Measurements from ENCODE around the gene ELMOD3.
"Not testable (repeated sequence)": the region's sequence is repeated elsewhere in the genome, so short reads cannot be mapped to it uniquely, and the experiment has no call there.

Gene ELMOD3

DNA sequence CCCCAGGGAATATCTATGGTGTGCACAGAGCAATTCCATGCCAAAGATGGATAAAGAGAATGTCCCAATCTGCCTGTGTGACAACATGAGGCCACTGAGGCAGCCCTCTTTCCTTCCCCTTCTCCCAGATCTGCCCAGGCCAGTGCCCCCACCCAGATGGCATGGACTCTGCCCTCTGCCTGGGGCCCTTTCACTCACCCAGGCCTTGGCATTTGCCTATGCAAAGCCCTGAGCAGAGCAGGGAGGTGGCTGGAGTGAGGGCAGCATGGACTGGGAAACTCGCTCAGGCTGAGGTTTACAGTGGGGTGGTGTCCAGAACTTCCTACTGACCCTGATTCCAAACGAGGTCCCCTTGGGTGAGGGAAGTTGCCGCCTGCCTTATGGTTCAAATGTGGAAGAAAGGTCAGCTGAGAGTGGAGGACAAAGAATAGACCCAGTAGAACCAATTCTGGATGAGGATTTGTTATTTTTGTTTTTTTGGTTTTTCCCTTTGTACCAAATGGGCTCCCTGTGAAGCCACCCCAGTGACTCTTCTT is 72.8 kb downstream of the ELMOD3 start:
- no peak for DNase-seq (ENCODE audit: low spot score)

GRCh38 chr2:85428343-85428881 is 73.8 kb downstream of the ELMOD3 start:
- DNase-seq (ENCODE audit: low spot score), result no peak

DNA sequence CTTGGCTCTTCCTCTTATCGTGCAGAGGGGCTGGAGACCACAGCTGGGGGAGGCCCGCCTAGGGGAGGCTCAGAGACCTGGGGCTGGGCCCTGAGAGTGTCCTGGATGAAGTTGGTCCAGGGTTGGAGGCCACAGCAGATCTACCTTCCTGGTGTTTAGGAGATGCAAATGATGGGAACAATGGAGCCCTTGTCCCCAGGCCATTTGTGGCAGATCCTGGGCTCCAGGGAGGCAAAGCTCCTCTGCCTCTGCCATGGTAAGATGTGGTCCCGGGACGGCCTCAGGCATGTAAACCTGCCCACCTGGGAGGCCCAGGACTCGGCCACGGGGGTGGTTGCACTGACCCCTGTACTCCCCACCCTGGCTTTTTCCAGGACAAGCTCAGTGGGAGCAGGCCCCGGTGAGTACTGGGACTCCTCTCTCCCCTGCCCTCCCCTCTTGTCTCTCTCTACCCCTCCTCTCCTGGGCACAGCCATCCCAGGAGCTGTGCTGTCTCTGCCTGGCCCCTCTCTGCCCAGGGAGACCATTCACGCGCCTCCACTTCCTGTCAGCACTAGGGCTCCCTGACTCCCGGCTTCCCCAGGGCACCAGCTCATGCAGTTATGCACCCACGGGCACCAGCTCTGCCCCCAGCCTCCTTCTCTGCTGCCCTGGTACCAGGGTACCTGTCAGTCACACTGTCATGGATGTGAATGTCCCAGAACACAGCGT is 74.8 kb downstream of the ELMOD3 start:
- DNase-seq (ENCODE audit: low spot score), result no peak

- no peak for DNase-seq (ENCODE audit: low spot score)
Observed at GRCh38 chr2:85429924-85430289, 75.3 kb downstream of the ELMOD3 start.

DNA sequence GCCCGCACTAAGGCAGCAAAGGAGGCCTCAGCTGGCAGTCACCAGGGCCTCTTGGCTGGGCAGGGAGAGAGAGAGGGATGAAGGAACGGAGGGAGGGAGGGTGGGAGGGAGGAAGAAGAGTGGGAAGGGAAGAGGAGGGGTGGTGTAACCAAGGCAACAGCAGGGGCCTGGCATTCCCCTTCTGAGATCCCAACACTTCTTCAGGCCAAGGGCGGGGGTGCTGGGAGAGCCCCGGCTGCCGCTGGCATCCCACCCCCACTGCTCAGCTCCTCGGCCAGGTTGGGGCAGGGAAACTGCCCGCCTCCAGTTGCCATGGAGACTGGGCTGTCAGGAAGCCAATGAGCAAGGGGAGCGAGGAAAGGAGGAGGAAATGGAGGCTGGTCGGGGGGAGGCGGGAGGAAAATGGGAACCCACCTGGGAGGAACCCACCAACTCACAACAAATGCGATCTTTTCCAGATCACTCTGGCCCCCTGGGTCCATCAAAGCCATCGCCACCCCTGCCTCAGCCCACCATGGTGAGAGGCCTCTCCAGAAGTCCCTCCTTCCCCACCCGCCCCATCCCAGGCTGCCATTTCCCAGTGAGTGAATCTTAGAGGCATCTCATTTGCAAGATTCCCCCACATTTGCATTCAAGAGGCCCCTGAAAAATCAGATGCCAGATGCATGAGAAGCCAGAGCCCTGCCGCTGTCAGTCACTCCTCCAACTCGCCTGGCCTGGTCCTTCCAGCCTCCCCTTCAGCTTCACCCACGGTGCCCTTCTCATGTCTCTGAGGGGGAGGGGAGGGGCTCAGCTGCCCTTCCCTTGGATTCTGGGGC is 76.4 kb downstream of the ELMOD3 start:
- no peak for DNase-seq (ENCODE audit: low spot score)

GRCh38 chr2:85431570-85432205 is 77.1 kb downstream of the ELMOD3 start:
- DNase-seq (ENCODE audit: low spot score), result no peak

DNA sequence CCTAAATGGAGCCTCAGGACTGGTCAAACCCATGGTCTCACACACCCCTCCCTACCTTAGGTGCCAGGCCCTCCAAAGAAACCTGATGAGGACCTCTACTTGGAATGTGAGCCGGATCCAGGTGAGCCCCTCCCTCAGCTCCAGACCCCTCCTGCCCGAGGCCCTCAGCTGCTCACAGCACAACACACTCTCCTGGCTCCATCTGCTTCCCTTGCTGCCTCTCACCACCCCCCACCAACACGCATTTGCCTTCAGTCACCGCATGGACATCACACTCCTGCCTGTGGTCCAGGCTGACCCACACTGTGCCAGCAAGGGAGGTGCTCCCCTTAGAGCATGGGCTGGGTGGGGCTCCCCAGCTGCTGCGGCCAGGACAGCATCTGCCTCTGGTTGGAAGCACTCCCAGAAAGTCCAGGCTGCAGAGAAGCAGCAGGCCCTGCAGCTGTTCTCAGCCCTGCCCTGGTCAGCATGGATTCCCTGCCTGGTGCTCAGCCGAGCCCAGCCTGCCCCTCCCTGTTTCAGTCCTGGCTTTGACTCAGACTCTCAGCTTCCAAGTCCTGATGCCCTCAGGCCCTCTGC is 79.0 kb downstream of the ELMOD3 start:
- no peak for DNase-seq (ENCODE audit: low spot score)

GRCh38 chr2:85434696-85435095 is 80.1 kb downstream of the ELMOD3 start:
- DNase-seq (ENCODE audit: low spot score), result no peak

DNA sequence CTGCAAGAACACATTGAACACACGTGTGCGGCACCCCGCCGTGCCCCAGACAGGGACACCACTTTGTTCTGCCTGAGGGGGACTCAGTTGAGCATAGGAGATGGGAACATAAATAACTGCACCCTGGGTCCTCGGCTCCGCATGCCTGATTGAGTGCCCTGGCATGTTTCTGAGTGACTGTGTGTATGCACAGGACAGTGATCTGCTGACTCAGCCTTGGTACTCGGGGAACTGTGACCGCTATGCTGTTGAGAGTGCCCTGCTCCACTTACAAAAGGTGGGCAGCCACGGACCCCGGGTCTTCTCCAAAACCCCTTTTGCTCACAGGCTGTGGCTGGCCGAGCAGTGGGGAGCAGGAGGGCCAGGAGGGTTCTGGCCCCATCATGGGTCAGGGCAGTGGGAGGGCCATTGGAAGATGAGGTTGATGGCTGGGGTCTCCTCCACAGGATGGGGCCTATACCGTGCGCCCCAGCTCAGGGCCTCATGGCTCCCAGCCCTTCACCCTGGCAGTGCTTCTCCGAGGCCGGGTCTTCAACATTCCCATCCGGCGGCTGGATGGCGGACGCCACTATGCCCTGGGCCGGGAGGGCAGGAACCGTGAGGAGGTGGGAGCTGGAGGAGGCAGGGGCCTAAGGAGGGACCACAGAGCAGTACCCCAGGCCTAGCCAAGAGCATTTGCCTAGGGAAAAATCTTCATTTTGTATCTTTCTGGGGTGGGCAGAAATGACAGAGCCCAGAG is 80.8 kb downstream of the ELMOD3 start:
- DNase-seq (ENCODE audit: low spot score), result no peak

DNA sequence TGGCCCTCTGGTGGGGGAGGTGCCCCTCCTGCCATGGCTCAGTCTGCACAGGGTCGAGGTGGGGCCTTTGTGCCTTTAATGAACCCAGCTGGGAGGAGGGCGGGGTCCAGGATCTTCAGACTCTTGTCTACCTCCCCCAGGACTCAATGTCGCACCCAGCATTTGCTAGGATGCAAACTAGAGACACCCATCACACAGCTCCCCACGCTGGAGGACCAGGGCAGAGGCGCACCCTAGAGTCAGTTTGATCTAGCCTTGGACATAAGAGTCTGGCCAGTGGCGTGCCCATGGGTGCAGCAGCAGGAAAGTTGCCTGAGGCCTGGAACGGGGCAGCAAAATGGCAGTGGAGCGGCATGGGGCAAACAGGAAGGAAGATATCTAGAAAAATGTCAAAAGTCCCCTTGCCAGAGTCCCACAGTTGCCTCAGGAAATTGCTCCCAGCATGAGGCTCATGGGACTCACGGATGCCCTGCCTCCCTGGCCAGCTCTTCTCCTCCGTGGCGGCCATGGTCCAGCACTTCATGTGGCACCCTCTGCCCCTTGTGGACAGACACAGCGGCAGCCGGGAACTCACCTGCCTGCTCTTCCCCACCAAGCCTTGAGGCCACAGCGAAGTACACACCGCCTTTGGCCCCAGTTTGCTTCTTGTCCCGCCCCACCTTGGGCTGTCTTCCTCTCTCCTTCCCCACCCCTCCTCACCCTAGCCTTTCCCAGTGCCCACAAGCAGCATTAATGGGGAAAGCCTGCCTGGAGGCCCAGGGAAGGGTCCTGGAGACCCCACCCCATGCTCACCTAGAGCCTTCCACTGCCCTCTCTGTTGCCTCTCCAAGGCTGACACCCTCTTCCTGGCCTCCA is 81.6 kb downstream of the ELMOD3 start:
- no peak for DNase-seq (ENCODE audit: low spot score)

GRCh38 chr2:85436836-85437487 is 82.4 kb downstream of the ELMOD3 start:
- no peak for DNase-seq (ENCODE audit: low spot score)

GRCh38 chr2:85437488-85438200 is 83.1 kb downstream of the ELMOD3 start:
- DNase-seq (ENCODE audit: low spot score), result peak; percentile 66

DNA sequence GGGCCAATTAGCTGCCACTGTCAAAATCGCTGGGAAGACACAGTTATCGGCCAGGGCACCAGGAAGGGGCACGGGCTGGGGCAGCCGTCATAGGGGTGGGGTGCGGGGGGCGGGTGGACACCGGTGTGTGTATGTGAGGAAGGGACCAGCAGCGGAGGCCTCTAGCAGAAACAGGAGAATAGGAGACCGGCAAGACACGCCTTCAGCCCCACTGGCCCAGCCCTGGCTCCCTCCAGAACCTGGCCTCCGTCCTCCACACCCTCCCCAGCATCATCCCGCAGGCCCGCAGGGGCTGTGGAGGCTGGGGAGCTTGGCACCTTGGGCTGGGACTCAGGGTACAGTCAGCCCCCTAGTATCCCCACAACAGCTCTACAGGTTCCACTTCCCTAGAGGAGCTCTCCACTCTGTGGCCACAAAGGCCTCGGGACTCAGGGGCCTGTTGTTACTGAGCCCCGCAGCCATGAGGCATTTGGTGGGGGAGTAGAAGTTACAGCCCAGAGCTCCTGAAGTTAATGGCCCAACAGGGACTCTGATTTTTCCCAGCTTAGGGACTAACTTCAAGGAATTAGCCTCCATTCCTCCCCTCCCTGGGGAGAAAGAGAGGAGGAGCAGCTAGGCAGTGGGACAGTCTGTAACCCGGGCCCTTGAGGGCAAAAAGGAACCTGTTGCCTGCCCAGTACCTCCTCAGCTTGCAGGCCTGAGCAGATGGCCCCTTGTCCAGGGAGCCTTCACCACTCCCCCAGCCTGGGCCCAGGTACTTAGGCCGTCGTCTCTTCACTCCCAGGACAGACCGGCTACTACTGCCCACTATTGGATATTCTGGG is 83.8 kb downstream of the ELMOD3 start:
- DNase-seq (ENCODE audit: low spot score), result no peak

- no peak for DNase-seq (ENCODE audit: low spot score)
Observed at GRCh38 chr2:85439025-85439472, 84.5 kb downstream of the ELMOD3 start.

- DNase-seq (ENCODE audit: low spot score), result not testable (repeated sequence)
Observed at GRCh38 chr2:85439569-85439968, 85.0 kb downstream of the ELMOD3 start.

- no peak for DNase-seq (ENCODE audit: low spot score)
Observed at GRCh38 chr2:85439986-85440385, 85.4 kb downstream of the ELMOD3 start.

DNA sequence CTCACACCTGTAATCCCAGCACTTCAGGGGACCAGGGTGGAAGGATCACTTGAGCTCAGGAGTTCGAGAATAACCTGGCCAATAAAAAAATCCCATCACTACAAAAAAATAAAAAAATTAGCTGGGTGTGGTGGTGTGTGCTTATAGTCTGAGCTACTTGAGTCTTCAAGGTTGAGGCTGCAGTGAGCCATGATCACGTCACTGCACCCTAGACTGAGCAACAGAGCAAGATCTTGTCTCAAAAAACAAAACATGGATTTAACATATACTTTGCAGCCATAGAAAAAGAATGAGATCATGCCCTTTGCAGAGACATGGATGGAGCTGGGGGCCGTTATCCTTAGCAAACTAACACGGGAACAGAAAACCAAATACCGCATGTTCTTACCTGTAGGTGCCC is 86.2 kb downstream of the ELMOD3 start:
- DNase-seq (ENCODE audit: low spot score), result no peak
